Mesothelial cell of epicardium (in vitro differentiated cells): ENCODE data around the gene GOLGA5. TPM values are rescaled to one million over a fixed set of nuclear protein-coding genes. Genes with fewer than 3 reads are reported as not detected.

Source experiments
- DNase-seq, 2 experiments: peaks; one replicate each; pipeline ENCODE4 v3.0.0; 2021; ENCODE audit warnings: low spot score in 2 of 2; ENCODE audit not compliant: unreplicated experiment in 2 of 2
- H3K27ac Mint-ChIP-seq: 2 replicates; pipeline ENCODE4 v1.8.0; 2021; ENCODE audit warnings: mixed read lengths
- H3K27me3 Mint-ChIP-seq: 2 replicates; pipeline ENCODE4 v1.8.0; 2021; ENCODE audit warnings: low read depth, mixed read lengths
- H3K36me3 Mint-ChIP-seq: 2 replicates; pipeline ENCODE4 v1.8.0; 2021; ENCODE audit warnings: mixed read lengths
- H3K4me1 Mint-ChIP-seq: 2 replicates; pipeline ENCODE4 v1.8.0; 2021; ENCODE audit warnings: mixed read lengths
- H3K4me3 Mint-ChIP-seq: 2 replicates; pipeline ENCODE4 v1.8.0; 2021; ENCODE audit warnings: mild to moderate bottlenecking, moderate library complexity, mixed read lengths
- H3K9me3 Mint-ChIP-seq: 2 replicates; pipeline ENCODE4 v1.8.0; 2021; ENCODE audit warnings: mixed read lengths
- total RNA-seq: library from RNA; stranded (reverse); gene quantifications from 3 replicates; pipeline ENCODE4 v1.2.1, GENCODE V29; 2021
- TF ChIP-seq, protein P1 (sequence below): fragments of 200-600 bp; sonication (generic); IDR thresholded peaks from one replicate; pipeline ENCODE4 v1.5.0; 2021; ENCODE audit warnings: antibody characterized with exemption; ENCODE audit not compliant: unreplicated experiment

GOLGA5 gene
- total RNA-seq, 1 donor from 2014 or later: 36.3 TPM

DNA sequence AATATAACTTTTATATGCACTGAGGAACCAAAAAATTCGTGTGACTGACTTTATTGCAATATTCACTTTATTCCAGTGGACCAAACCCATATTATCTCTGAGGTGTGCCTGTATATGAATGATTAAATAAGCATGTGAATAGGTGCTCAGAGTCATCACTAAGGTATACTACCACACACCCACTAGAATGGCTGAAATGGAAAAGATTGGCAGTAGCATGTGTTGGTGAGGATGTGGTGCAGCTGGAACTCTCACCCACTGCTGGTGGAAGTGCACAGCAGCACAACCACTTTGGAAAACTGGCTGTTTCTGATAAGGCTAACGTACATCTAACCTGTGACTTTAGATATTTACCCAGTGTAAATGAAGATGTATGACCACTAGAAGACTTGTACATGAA is 36.8 kb downstream of the GOLGA5 start:
- Mint-ChIP-seq H3K27me3 (no peaks in the 10 kb centered on the region), H3K27ac (no peak overlapping the region), H3K4me3 (no peak overlapping the region), H3K4me1 (peaks cover 3% of the 10 kb centered on the region), H3K36me3 (peaks cover 51% of the 10 kb centered on the region), H3K9me3 (no peaks in the 10 kb centered on the region)
- DNase-seq: no peak
- TF ChIP-seq, protein P1, sequence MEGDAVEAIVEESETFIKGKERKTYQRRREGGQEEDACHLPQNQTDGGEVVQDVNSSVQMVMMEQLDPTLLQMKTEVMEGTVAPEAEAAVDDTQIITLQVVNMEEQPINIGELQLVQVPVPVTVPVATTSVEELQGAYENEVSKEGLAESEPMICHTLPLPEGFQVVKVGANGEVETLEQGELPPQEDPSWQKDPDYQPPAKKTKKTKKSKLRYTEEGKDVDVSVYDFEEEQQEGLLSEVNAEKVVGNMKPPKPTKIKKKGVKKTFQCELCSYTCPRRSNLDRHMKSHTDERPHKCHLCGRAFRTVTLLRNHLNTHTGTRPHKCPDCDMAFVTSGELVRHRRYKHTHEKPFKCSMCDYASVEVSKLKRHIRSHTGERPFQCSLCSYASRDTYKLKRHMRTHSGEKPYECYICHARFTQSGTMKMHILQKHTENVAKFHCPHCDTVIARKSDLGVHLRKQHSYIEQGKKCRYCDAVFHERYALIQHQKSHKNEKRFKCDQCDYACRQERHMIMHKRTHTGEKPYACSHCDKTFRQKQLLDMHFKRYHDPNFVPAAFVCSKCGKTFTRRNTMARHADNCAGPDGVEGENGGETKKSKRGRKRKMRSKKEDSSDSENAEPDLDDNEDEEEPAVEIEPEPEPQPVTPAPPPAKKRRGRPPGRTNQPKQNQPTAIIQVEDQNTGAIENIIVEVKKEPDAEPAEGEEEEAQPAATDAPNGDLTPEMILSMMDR: no peak

DNA sequence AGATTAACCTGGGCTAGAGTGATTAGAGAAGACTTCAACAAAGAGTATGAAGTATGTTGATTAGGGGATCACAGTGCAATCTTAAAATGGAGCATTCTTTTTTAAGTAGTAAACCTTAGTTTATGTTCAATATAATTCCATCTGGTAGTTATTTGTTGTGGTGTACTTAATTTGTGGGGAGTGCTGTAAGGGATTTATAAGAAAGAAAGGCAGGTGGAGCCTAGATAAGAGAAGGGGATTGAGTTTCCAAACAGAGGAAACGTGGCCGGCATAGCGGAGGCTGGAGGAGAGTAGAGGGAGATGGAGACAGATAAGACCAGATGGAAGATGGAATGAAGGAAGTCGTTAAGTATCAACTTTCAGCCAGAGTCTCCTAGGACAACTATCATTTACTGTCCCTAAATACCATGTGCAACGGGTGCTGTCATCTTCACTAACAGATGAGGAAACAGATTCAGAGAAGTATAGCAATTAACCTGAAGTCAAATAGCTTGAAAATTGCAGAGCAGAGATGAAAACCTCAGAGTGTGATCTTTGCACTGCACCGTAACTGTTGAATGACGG is 38.1 kb downstream of the GOLGA5 start:
- DNase-seq: no peak

DNA sequence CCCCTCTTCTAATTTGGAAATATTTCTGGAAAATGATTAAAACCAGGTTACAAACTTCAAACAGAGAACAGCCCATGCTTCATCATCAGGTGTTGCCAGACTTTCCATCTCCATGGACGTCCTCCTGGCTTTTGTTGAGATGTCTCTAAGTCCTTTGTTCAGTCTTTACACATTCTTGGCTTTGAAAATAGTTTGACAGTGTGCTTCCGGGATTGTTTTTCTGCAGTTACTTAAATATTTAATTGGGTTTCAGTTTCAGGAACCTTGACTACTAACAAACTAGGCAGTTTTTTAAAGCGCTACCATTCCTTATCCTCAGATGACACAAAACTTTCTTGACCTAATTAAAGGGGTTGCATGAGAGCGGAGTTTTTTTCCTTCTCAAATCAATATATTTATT is 47.8 kb downstream of the GOLGA5 start:
- H3K36me3 Mint-ChIP-seq: peaks cover 32% of the 10 kb centered on the region
- H3K4me3 Mint-ChIP-seq: no peak overlapping the region
- H3K27ac Mint-ChIP-seq: no peak overlapping the region
- no peaks in the 10 kb centered on the region for H3K27me3 Mint-ChIP-seq
- peaks cover 7% of the 10 kb centered on the region for H3K9me3 Mint-ChIP-seq
- TF ChIP-seq, protein P1: no peak
- H3K4me1 Mint-ChIP-seq: no peaks in the 10 kb centered on the region
- DNase-seq: no peak

More for the DNA sequence above, 38.1 kb downstream of the GOLGA5 start:
- Mint-ChIP-seq H3K27ac (no peak overlapping the region), H3K27me3 (no peaks in the 10 kb centered on the region), H3K4me3 (no peak overlapping the region), H3K4me1 (peaks cover 3% of the 10 kb centered on the region), H3K36me3 (peaks cover 50% of the 10 kb centered on the region), H3K9me3 (no peaks in the 10 kb centered on the region)
- TF ChIP-seq, protein P1: no peak

DNA sequence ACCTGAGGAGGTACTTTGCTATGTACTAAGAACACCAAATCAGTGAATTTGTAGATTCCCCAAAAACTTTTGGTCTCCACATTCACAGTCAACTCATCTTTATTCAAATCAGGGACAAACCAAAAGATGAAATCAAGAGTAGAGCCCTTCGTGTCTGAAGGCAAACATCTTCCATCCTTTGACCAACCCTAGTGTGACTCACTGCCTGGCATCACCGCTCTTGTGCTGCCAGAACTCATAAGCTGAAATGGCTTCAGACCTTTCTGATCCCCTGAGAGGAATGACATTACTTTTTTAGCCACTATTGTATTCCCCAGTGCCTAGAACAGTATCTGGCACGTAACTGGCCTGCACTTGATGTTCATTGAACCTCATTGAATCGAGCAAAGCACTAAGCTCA is 50.1 kb downstream of the GOLGA5 start:
- Mint-ChIP-seq H3K36me3 (peaks cover 15% of the 10 kb centered on the region), H3K27me3 (no peaks in the 10 kb centered on the region), H3K4me1 (no peaks in the 10 kb centered on the region), H3K4me3 (no peak overlapping the region), H3K9me3 (peaks cover 7% of the 10 kb centered on the region), H3K27ac (no peak overlapping the region)
- TF ChIP-seq, protein P1: no peak
- no peak for DNase-seq

DNA sequence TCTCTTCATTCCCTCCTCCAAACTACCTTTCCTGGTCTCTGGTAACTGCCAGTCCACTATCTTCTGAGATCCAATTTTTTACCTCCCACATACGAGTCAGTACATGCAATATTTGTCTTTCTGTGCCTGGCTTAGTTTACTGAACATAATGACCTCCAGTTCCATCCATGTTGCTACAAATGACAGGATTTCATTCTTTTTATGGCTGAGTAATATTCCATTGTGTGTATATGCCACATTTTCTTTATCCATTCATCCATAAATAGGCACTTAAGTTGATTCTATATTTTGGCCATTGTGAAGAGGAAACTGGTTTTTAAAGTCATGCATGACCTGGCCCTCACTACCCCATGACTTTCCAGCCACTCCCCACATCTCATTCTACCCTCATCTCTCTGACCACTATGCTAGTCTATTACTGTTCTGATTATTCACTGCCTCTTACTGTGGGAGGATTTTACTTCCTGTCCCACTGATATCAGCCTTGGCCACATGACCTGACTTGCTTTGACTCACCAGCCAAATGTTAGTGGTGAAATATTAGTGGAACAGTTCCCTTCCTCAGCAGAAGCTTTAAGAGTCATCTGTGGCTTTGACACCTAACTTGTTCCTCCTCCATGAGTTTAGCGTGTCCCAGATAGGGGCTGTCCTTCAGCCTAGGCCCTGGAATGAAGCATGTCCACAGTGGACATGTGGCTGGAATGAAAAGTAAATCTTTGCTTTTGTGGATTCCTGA is 52.2 kb downstream of the GOLGA5 start:
- peaks cover 7% of the 10 kb centered on the region for H3K36me3 Mint-ChIP-seq
- no peak overlapping the region for H3K4me3 Mint-ChIP-seq
- no peak for DNase-seq
- no peak overlapping the region for H3K27ac Mint-ChIP-seq
- TF ChIP-seq, protein P1: no peak
- H3K4me1 Mint-ChIP-seq: no peaks in the 10 kb centered on the region
- peaks cover 1% of the 10 kb centered on the region for H3K27me3 Mint-ChIP-seq
- peaks cover 11% of the 10 kb centered on the region for H3K9me3 Mint-ChIP-seq
